Measurements from ENCODE around the gene CITED4.

DNA sequence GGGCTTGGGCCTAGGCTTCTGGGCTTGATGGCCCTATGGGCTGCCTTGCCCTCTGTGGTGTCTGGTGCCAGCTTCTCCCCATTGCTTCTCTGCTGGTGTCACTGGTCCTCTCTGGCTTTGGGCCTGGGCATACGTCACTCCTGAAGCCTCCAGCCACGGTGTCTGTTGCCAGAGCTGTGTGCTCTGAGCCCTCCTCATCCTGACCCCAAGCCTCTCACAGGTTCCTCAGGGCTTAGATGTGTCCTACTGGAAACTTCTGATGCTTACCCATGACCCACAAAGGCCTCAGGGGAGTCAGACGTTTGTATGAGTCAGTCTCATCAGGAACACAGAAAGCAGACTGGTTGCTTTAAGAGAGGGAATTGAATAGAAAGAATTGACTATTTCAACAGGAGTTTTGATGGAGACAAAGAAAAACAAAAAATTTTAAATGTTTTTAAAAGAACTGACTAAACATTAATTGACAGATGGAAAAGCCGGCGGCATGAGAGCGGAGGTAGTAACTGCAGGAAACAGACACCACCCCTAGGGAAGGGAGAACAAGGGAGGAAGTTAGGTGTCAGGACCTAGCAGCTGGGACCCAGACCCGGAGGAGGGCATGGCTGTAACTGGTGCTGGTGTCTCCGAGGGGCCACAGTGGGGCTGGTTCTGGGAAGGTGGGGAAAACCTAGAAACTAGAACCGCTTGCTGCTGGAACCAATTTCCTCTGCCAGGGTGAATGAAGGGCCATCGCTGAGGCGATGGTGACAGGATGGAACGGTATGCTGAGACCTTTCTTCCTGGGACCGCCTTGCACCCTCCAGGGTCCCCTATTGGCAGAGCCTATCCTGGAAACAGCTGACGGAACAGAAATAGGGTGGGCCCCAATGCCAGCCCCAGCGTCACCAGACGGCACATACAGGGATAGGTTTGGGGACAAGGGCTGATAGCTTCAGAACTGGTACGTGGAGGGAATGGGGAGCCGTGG, 40.0 kb upstream of the CITED4 start:
- TF ChIP-seq, protein P1, sequence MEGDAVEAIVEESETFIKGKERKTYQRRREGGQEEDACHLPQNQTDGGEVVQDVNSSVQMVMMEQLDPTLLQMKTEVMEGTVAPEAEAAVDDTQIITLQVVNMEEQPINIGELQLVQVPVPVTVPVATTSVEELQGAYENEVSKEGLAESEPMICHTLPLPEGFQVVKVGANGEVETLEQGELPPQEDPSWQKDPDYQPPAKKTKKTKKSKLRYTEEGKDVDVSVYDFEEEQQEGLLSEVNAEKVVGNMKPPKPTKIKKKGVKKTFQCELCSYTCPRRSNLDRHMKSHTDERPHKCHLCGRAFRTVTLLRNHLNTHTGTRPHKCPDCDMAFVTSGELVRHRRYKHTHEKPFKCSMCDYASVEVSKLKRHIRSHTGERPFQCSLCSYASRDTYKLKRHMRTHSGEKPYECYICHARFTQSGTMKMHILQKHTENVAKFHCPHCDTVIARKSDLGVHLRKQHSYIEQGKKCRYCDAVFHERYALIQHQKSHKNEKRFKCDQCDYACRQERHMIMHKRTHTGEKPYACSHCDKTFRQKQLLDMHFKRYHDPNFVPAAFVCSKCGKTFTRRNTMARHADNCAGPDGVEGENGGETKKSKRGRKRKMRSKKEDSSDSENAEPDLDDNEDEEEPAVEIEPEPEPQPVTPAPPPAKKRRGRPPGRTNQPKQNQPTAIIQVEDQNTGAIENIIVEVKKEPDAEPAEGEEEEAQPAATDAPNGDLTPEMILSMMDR (IDR thresholded peaks at IDR 0.05) = no peak
- no peak for TF ChIP-seq POLR2A (IDR thresholded peaks at IDR 0.05)
